Measurements from ENCODE around the gene VASH1.

The VASH1 gene

GRCh38 chr14:76752744-76753143 is 8.5 kb upstream of the VASH1 start:
- no peak for DNase-seq

GRCh38 chr14:76753541-76754198 is 7.6 kb upstream of the VASH1 start:
- no peak for DNase-seq

GRCh38 chr14:76754586-76754985 is 6.7 kb upstream of the VASH1 start:
- no peak for DNase-seq

- no peak for DNase-seq
These were observed 5.5 kb upstream of the VASH1 start for GRCh38 chr14:76755610-76756370.

GRCh38 chr14:76756371-76756750 is 4.9 kb upstream of the VASH1 start:
- no peak for DNase-seq

GRCh38 chr14:76759589-76759988 is 1.7 kb upstream of the VASH1 start:
- no peak for DNase-seq

- DNase-seq = no peak
These were observed 735 bp upstream of the VASH1 start for GRCh38 chr14:76760331-76761135.

- DNase-seq = no peak
These were observed 717 bp downstream of the VASH1 start for GRCh38 chr14:76761960-76762410.

- DNase-seq = no peak
These were observed 1.3 kb downstream of the VASH1 start for GRCh38 chr14:76762411-76763095.

- no peak for DNase-seq
These were observed 2.1 kb downstream of the VASH1 start for GRCh38 chr14:76763096-76764041.

GRCh38 chr14:76765461-76765931 is 4.2 kb downstream of the VASH1 start:
- DNase-seq = no peak

GRCh38 chr14:76767681-76768656 is 6.7 kb downstream of the VASH1 start:
- peak; percentile 88 for DNase-seq

- DNase-seq = no peak
These were observed 7.6 kb downstream of the VASH1 start for GRCh38 chr14:76768671-76769500.

- no peak for DNase-seq
These were observed 8.5 kb downstream of the VASH1 start for GRCh38 chr14:76769636-76770292.

- no peak for DNase-seq
These were observed 9.5 kb downstream of the VASH1 start for GRCh38 chr14:76770521-76771436.

GRCh38 chr14:76771437-76771980 is 10.2 kb downstream of the VASH1 start:
- DNase-seq = no peak

Measured in CD4-positive, alpha-beta T cell treated with Interleukin-10 for 1 hour (primary cell).